HepG2 (cell line): ENCODE data around the gene PIM3. TPM values are rescaled to one million over a fixed set of nuclear protein-coding genes. Genes with fewer than 3 reads are reported as not detected.

ENCODE experiments used
- ATAC-seq: fragments of 200-7000 bp; cut with Tn5 transposase; 3 replicates; pipeline ENCODE4 v1.9.1; 2020; ENCODE audit warnings: mild to moderate bottlenecking, moderate library complexity
- BruUV-seq: library from RNA; stranded (reverse); fragments of 400-500 nt; replicated peaks from 2 replicates; lab custom pipeline; 2021; lab: Mats Ljungman, UMichigan
- CTCF ChIA-PET: fragments of 300-600 bp; formaldehyde crosslinking; extraction: SDS; loops from one replicate; lab custom pipeline; 2021; ENCODE audit warnings: low total read pairs, inconsistent platforms, low intra/inter-chr PET ratio; lab: Yijun Ruan, JAX
- POLR2A ChIA-PET: fragments of 350-600 bp; sonication (Branson Sonifier 250); formaldehyde crosslinking; loops from one replicate; lab custom pipeline; 2020; ENCODE audit warnings: antibody characterized with exemption, inconsistent platforms; lab: Yijun Ruan, JAX
- DNase-seq: peaks from one replicate; pipeline ENCODE4 v3.0.0-alpha.2; 2015; ENCODE audit warnings: low spot score
- FAIRE-seq: peaks from 3 replicates; lab custom pipeline; 2011; peaks lifted over from hg19 to GRCh38; lab: Jason Lieb, UNC
- H2AFZ ChIP-seq: one replicate; pipeline ENCODE4 v1.6.1; 2011; ENCODE audit warnings: low read length, inconsistent platforms
- H3K27ac ChIP-seq: fragments of 300-600 bp; 3 replicates; pipeline ENCODE4 v1.8.0; 2011; ENCODE audit warnings: mixed run types, mild to moderate bottlenecking, mixed read lengths, low read length, inconsistent platforms; ENCODE audit not compliant: insufficient read depth; ENCODE audit errors: extremely low read length
- H3K27me3 ChIP-seq, 2 experiments: fragments of 200-600 bp in 1 of 2; 2 replicates in 1 of 2; 3 replicates in 1 of 2; pipeline versions ENCODE4 v1.6.0 to v1.8.0; 2011; ENCODE audit warnings: low read length in 2 of 2, mild to moderate bottlenecking in 2 of 2, moderate library complexity in 2 of 2, inconsistent platforms in 1 of 2; ENCODE audit not compliant: insufficient read depth in 2 of 2, control insufficient read depth in 1 of 2
- H3K36me3 ChIP-seq, 2 experiments: fragments of 200-600 bp in 1 of 2; replicated peaks in 1 of 2; 2 replicates in 1 of 2; 3 replicates in 1 of 2; pipeline versions ENCODE4 v1.5.1 to v1.8.0; 2011; ENCODE audit warnings: low read length in 2 of 2, inconsistent platforms in 1 of 2; ENCODE audit not compliant: insufficient read depth in 2 of 2, control insufficient read depth in 1 of 2
- H3K4me1 ChIP-seq: 2 replicates; pipeline ENCODE4 v1.5.1; 2012; ENCODE audit warnings: low read length, inconsistent platforms; ENCODE audit not compliant: insufficient read depth
- H3K4me2 ChIP-seq: 2 replicates; pipeline ENCODE4 v1.6.0; 2011; ENCODE audit warnings: low read depth, low read length, inconsistent platforms
- H3K4me3 ChIP-seq, 3 experiments: fragments of 200-600 bp in 1 of 3; sonication (generic), shearing (Covaris generic) in 1 of 3; replicated peaks in 1 of 3; 2 replicates each; pipeline ENCODE4 v1.5.1; 2011 to 2016; ENCODE audit warnings: low read length in 3 of 3, inconsistent platforms in 2 of 3, low read depth in 2 of 3, mild to moderate bottlenecking in 2 of 3, control low read depth in 1 of 3, mixed read lengths in 1 of 3; ENCODE audit not compliant: insufficient read depth in 1 of 3
- H3K79me2 ChIP-seq: one replicate; pipeline ENCODE4 v1.6.1; 2011; ENCODE audit warnings: low read length, inconsistent platforms; ENCODE audit not compliant: insufficient read depth
- H3K9ac ChIP-seq: 2 replicates; pipeline ENCODE4 v1.6.0; 2011; ENCODE audit warnings: mild to moderate bottlenecking, low read depth, low read length, inconsistent platforms; ENCODE audit not compliant: insufficient read depth
- H3K9me3 ChIP-seq: 2 replicates; pipeline ENCODE4 v1.5.1; 2012; ENCODE audit warnings: mild to moderate bottlenecking, low read length
- H4K20me1 ChIP-seq: 2 replicates; pipeline ENCODE4 v1.6.0; 2011; ENCODE audit warnings: inconsistent platforms, mild to moderate bottlenecking, low read length, moderate library complexity; ENCODE audit not compliant: insufficient read depth
- AKAP8 ChIP-seq: sonication (generic); formaldehyde crosslinking; IDR thresholded peaks from 2 replicates; pipeline ENCODE4 v1.5.1; 2020; ENCODE audit warnings: mild to moderate bottlenecking, missing genetic modification reagents
- HNRNPL ChIP-seq: fragments of 200-400 bp; formaldehyde crosslinking; IDR thresholded peaks from 2 replicates; pipeline ENCODE4 v1.6.1; 2017; ENCODE audit warnings: mild to moderate bottlenecking, low read depth, low read length
- PLSCR1 ChIP-seq: sonication (generic); formaldehyde crosslinking; IDR thresholded peaks from 2 replicates; pipeline ENCODE4 v1.5.0; 2020; ENCODE audit warnings: missing genetic modification reagents, mild to moderate bottlenecking, borderline replicate concordance
- RXRB ChIP-seq: IDR thresholded peaks from 2 replicates; pipeline ENCODE4 v1.6.1; 2016; ENCODE audit warnings: borderline replicate concordance, missing genetic modification reagents, missing compliant biosample characterization
- SAP130 ChIP-seq: IDR thresholded peaks from 2 replicates; pipeline ENCODE4 v1.6.1; 2016; ENCODE audit warnings: low read depth
- SRY ChIP-seq: sonication (generic); formaldehyde crosslinking; IDR thresholded peaks from 2 replicates; pipeline ENCODE4 v1.8.0; 2022; ENCODE audit warnings: mild to moderate bottlenecking, missing genetic modification reagents
- ZFP91 ChIP-seq: sonication (generic); formaldehyde crosslinking; IDR thresholded peaks from 2 replicates; pipeline ENCODE4 v1.9.0; 2022; ENCODE audit warnings: missing genetic modification reagents, mild to moderate bottlenecking, borderline replicate concordance
- ZNF331 ChIP-seq: sonication (generic); formaldehyde crosslinking; IDR thresholded peaks from 2 replicates; pipeline ENCODE4 v1.4.0; 2020; ENCODE audit warnings: missing genetic modification reagents
- ZNF501 ChIP-seq: sonication (generic); formaldehyde crosslinking; IDR thresholded peaks from 2 replicates; pipeline ENCODE4 v1.5.1; 2020; ENCODE audit warnings: mild to moderate bottlenecking, moderate library complexity, missing genetic modification reagents
- ZNF746 ChIP-seq: sonication (generic); formaldehyde crosslinking; IDR thresholded peaks from 2 replicates; pipeline ENCODE4 v1.8.0; 2022; ENCODE audit warnings: mild to moderate bottlenecking, missing genetic modification reagents
- ZNF816 ChIP-seq: sonication (generic); formaldehyde crosslinking; IDR thresholded peaks from 2 replicates; pipeline ENCODE4 v1.8.0; 2022; ENCODE audit warnings: missing genetic modification reagents, mild to moderate bottlenecking, borderline replicate concordance
- WGBS: methylation state at CpG from one replicate; pipeline ENCODE4 v1.1.6; 2017; ENCODE audit warnings: low lambda C conversion rate; 5-methylcytosine and 5-hydroxymethylcytosine counted together
- in situ Hi-C: cut with HindIII; loops from 2 replicates; pipeline ENCODE4 v1.10.0; 2017; ENCODE audit warnings: low pct_unique_long_range_greater_than_20kb; ENCODE audit not compliant: extremely low pct_ligation_motif_present
- intact Hi-C: fragments of 100-400 bp; cut with micrococcal nuclease; formaldehyde crosslinking; loops from one replicate; pipeline ENCODE4 v1.10.0; 2022; ENCODE audit not compliant: unreplicated experiment
- polyA plus RNA-seq, 8 experiments: library from polyadenylated mRNA; depleted of rRNA in 3 of 8; stranded (reverse) in 7 of 8; unstranded in 1 of 8; fragments of >200 nt; fragmentation: Illumina TruSeq in 4 of 8; extraction: Trizol in 4 of 8; gene quantifications; 2 replicates each; pipeline versions ENCODE4 v1.2.1 to v1.2.3, GENCODE V29; 2011 to 2016; ENCODE audit warnings: low read depth in 4 of 8, missing spikeins in 1 of 8, mixed read lengths in 1 of 8; ENCODE audit not compliant: insufficient read depth in 1 of 8
- total RNA-seq, 5 experiments: library from RNA; depleted of rRNA; stranded (reverse); fragments of >200 nt; fragmentation: Illumina TruSeq; extraction: Trizol; gene quantifications; 2 replicates each; pipeline ENCODE4 v1.2.3, GENCODE V29; 2016; ENCODE audit warnings: low read depth in 1 of 5
- TF ChIP-seq, protein P1 (sequence below), 2 experiments: sonication (generic) in 1 of 2; formaldehyde crosslinking in 1 of 2; IDR thresholded peaks; 2 replicates each; pipeline versions ENCODE4 v1.4.0 to v1.6.1; 2018 to 2020; ENCODE audit warnings: missing genetic modification reagents in 2 of 2, borderline replicate concordance in 1 of 2, low read depth in 1 of 2, mild to moderate bottlenecking in 1 of 2, missing biosample characterization in 1 of 2
- TF ChIP-seq, protein P2 (sequence below): IDR thresholded peaks from 2 replicates; pipeline ENCODE4 v1.6.1; 2016; ENCODE audit warnings: missing compliant biosample characterization, missing genetic modification reagents, borderline replicate concordance

The PIM3 gene
- total and polyA plus RNA-seq, 2 of the 13 experiments (the other 11 are each of a cell fraction or from before 2014, with no cell fraction given) = 21.6 to 31.2 TPM

- TF ChIP-seq, protein P1, sequence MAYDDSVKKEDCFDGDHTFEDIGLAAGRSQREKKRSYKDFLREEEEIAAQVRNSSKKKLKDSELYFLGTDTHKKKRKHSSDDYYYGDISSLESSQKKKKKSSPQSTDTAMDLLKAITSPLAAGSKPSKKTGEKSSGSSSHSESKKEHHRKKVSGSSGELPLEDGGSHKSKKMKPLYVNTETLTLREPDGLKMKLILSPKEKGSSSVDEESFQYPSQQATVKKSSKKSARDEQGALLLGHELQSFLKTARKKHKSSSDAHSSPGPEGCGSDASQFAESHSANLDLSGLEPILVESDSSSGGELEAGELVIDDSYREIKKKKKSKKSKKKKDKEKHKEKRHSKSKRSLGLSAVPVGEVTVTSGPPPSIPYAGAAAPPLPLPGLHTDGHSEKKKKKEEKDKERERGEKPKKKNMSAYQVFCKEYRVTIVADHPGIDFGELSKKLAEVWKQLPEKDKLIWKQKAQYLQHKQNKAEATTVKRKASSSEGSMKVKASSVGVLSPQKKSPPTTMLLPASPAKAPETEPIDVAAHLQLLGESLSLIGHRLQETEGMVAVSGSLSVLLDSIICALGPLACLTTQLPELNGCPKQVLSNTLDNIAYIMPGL (CRISPR knock-in tag; IDR thresholded peaks at IDR 0.05; ENCODE audit: borderline replicate concordance in 1 of 2, low read depth in 1 of 2) = 0 out of 4 replicates have a peak, but pooled peaks of 1 of the 2 experiments have one; percentile 36
Measured at GRCh38 chr22:49946612-49947295, 13.8 kb upstream of the PIM3 start (continued).

DNA sequence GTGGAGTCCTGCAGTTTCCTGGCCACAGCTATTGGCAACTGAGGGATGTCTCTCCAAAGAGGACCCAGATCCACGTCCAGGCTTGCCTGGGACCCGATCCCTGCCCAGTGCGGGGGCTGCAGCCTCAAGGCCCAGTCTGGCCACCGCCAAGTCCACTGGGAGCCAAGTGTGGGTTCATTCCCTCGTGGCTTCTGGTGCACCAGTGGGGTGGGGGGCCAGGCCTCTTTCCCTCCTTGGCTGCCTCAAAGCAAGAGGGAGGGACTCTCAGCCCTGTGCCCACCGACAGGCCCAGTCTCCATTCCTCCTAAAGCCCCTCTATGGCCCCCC is 13.3 kb upstream of the PIM3 start:
- no peak for DNase-seq
- peak overlapping the region; percentile 92 for H3K4me2 ChIP-seq
- H3K4me3 ChIP-seq = peak overlapping the region; percentile 60 to 74 (median 64); a peak in 5 of 6 replicates
- 20% methylated on average over 1 of the region's 6 CpGs for WGBS
- peaks cover 93% of the 10 kb centered on the region for H3K4me1 ChIP-seq
- BruUV-seq = no TSS peak
- peaks cover 3% of the 10 kb centered on the region for H3K79me2 ChIP-seq
- no peak for ATAC-seq
- POLR2A ChIA-PET = interaction anchor here (1.0 to 18.6 kb wide), 4 partner anchors 12 to 121 kb away, joined by 3 to 722 read pairs (median 144); partner anchors contain the start of gene PIM3
- no peak for FAIRE-seq
- CTCF ChIA-PET = no interaction called here
- no peak overlapping the region for H2AFZ ChIP-seq
- in situ Hi-C loops = no loop called here
- peak overlapping the region; percentile 15 for H3K27ac ChIP-seq
- no peaks in the 10 kb centered on the region for H3K27me3 ChIP-seq
- H3K9me3 ChIP-seq = no peaks in the 10 kb centered on the region
- no peaks in the 10 kb centered on the region for H3K36me3 ChIP-seq
- H4K20me1 ChIP-seq = no peaks in the 10 kb centered on the region
- peak overlapping the region; percentile 81 for H3K9ac ChIP-seq
- intact Hi-C loops = no loop called here
- peak; percentile 2; the same call in 1 of the 2 replicates for TF ChIP-seq SAP130 (CRISPR knock-in tag)
- TF ChIP-seq RXRB = no peak
- TF ChIP-seq ZNF746 = peak; percentile 62; the same call in 1 of the 2 replicates
- peak; percentile 20; the same call in 1 of the 2 replicates for TF ChIP-seq ZFP91 (CRISPR knock-in tag)
- TF ChIP-seq ZNF816 (CRISPR knock-in tag) = 0 out of 2 replicates have a peak, but pooled peaks have one; percentile 58
- TF ChIP-seq ZNF331 = no peak
- TF ChIP-seq HNRNPL = peak; percentile 8; the same call in 1 of the 2 replicates
- no peak for TF ChIP-seq PLSCR1 (CRISPR knock-in tag)
- TF ChIP-seq, protein P2, sequence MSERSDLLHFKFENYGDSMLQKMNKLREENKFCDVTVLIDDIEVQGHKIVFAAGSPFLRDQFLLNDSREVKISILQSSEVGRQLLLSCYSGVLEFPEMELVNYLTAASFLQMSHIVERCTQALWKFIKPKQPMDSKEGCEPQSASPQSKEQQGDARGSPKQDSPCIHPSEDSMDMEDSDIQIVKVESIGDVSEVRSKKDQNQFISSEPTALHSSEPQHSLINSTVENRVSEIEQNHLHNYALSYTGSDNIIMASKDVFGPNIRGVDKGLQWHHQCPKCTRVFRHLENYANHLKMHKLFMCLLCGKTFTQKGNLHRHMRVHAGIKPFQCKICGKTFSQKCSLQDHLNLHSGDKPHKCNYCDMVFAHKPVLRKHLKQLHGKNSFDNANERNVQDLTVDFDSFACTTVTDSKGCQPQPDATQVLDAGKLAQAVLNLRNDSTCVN = peak; percentile 7; the same call in 1 of the 2 replicates
- TF ChIP-seq AKAP8 (CRISPR knock-in tag) = 0 out of 2 replicates have a peak, but pooled peaks have one; percentile 63
- TF ChIP-seq SRY = 0 out of 2 replicates have a peak, but pooled peaks have one; percentile 45
- TF ChIP-seq ZNF501 (CRISPR knock-in tag) = peak; percentile 1; the same call in 1 of the 2 replicates
